Measurements from ENCODE around the gene NIBAN1.

DNA sequence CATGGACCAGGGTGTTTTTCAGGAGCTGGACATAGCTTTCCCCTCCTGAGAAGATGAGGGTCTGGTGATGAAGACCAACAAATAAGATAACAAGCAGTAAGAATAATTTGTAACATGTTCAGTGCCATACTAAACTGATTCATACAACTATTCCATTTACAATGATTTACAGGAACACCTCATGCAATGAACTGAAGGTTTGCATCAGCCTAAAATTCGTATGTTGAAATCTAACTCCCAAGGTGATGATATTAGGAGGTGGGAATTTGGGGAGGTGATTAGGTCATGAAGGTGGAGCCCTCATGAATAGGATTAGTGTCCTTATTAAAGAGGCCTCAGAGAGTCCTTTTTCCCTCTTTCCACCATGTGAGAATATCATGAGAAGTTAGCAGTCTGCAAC lies 15.9 kb upstream of the NIBAN1 start:
- TF ChIP-seq, protein P1, sequence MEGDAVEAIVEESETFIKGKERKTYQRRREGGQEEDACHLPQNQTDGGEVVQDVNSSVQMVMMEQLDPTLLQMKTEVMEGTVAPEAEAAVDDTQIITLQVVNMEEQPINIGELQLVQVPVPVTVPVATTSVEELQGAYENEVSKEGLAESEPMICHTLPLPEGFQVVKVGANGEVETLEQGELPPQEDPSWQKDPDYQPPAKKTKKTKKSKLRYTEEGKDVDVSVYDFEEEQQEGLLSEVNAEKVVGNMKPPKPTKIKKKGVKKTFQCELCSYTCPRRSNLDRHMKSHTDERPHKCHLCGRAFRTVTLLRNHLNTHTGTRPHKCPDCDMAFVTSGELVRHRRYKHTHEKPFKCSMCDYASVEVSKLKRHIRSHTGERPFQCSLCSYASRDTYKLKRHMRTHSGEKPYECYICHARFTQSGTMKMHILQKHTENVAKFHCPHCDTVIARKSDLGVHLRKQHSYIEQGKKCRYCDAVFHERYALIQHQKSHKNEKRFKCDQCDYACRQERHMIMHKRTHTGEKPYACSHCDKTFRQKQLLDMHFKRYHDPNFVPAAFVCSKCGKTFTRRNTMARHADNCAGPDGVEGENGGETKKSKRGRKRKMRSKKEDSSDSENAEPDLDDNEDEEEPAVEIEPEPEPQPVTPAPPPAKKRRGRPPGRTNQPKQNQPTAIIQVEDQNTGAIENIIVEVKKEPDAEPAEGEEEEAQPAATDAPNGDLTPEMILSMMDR (IDR thresholded peaks at IDR 0.05; ENCODE audit: poor library complexity, severe bottlenecking): no peak
- TF ChIP-seq RAD21 (conservative IDR thresholded peaks at IDR 0.05) (no peak), POLR2AphosphoS5 (IDR thresholded peaks at IDR 0.05) (no peak), SMC3 (conservative IDR thresholded peaks at IDR 0.05; ENCODE audit: poor library complexity) (no peak), EP300 (conservative IDR thresholded peaks at IDR 0.05; ENCODE audit: poor library complexity, severe bottlenecking) (no peak), EZH2 (IDR thresholded peaks at IDR 0.05; ENCODE audit: borderline replicate concordance, insufficient read depth, low read length, poor library complexity, severe bottlenecking) (no peak), MXI1 (conservative IDR thresholded peaks at IDR 0.05; ENCODE audit: poor library complexity, severe bottlenecking) (no peak), TAF1 (IDR thresholded peaks at IDR 0.05; ENCODE audit: low read depth) (no peak)
- TF ChIP-seq, protein P2, sequence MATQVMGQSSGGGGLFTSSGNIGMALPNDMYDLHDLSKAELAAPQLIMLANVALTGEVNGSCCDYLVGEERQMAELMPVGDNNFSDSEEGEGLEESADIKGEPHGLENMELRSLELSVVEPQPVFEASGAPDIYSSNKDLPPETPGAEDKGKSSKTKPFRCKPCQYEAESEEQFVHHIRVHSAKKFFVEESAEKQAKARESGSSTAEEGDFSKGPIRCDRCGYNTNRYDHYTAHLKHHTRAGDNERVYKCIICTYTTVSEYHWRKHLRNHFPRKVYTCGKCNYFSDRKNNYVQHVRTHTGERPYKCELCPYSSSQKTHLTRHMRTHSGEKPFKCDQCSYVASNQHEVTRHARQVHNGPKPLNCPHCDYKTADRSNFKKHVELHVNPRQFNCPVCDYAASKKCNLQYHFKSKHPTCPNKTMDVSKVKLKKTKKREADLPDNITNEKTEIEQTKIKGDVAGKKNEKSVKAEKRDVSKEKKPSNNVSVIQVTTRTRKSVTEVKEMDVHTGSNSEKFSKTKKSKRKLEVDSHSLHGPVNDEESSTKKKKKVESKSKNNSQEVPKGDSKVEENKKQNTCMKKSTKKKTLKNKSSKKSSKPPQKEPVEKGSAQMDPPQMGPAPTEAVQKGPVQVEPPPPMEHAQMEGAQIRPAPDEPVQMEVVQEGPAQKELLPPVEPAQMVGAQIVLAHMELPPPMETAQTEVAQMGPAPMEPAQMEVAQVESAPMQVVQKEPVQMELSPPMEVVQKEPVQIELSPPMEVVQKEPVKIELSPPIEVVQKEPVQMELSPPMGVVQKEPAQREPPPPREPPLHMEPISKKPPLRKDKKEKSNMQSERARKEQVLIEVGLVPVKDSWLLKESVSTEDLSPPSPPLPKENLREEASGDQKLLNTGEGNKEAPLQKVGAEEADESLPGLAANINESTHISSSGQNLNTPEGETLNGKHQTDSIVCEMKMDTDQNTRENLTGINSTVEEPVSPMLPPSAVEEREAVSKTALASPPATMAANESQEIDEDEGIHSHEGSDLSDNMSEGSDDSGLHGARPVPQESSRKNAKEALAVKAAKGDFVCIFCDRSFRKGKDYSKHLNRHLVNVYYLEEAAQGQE (IDR thresholded peaks at IDR 0.05; ENCODE audit: borderline replicate concordance): no peak

All from neural cell (in vitro differentiated cells).